ENCODE data around the gene STARD13. TPM values are rescaled to one million over a fixed set of nuclear protein-coding genes. Genes with fewer than 3 reads are reported as not detected.

The STARD13 gene
- total RNA-seq, 6 experiments from 2014 or later, result 7.0 to 16.1 (median 9.8) TPM

DNA sequence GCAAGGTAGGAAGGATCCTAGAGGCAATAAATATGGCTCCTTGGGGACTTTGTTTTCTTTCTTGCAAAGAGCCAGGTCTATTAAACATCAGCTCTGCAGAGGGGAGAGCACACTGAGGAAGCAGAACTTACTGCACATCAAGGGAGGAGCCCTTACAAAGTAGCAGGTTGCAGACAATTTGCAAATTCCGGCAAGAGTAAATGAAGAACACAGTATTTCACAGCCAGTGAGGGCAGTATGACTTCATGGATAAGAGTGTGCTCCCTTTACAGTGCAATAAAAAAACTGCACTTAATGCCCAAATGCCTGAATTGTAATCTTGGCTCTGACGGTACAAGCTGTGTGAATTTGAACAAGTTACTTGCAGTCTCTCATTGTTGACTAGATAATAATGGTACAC, 75.5 kb downstream of the STARD13 start:
- no peak for DNase-seq
- Histone ChIP-seq H3K36me3 (no peaks in the 10 kb centered on the region), H3K4me3 (no peak overlapping the region), H3K27me3 (no peaks in the 10 kb centered on the region), H3K27ac (no peak overlapping the region), H3K9me3 (no peaks in the 10 kb centered on the region), H3K4me1 (peaks cover 0 to 15% (median 3%) of the 10 kb centered on the region in 4 donors)
- no peak for TF ChIP-seq CTCF (IDR thresholded peaks at IDR 0.05)
- TF ChIP-seq POLR2A (IDR thresholded peaks at IDR 0.05), result no peak
- WGBS (ENCODE audit: insufficient coverage, low coverage, low lambda C conversion rate, missing lambda C conversion rate), result 94% methylated on average over 2 of the region's 2 CpGs
- no peak for ATAC-seq
- intact Hi-C loops (cut with DNase I), result no loop called here

DNA sequence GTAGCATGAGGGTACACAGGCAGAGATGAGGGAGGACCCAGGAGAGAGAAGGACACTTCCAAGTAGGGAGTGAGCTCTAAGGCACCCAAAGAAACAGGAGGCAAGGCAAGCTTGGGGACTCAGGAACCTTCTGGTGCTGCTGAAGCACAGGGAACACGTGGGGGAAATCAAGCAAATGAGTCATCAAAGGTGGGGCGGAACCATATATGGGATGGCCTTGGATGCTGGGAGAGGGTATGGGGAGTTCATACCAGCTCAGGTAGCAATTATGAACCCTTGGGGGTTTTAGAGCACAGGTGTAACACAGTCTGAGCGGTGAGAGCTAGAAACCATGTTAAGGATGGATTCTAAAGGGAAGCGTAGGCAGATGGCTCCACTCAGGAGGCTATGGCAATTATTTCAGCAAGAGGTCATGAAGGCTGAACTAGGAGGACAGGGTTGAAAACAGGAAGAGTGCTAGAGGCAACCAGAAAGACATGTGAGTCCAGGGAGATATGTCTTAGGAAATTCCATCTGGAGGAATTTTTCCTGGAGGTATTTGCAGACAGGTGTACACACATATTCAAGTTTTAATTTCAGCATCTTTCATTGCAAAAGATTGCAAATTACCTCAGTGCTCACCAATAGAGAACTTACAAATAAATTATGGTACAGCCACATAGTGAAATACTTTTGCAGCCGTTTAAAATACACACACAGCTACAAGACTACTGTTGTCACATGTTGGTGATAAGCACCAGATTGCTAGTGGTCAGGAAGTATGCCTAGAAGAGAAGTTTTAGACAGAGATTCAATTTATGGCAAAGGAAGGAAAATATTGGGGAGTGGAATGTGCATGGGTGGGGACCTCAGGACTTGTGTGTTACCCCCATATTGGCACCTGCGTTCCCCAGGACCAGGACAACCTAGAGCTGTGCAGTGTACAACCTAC, 77.0 kb downstream of the STARD13 start:
- H3K4me3 ChIP-seq, result no peak overlapping the region
- no peak for TF ChIP-seq POLR2A (IDR thresholded peaks at IDR 0.05)
- no peak for TF ChIP-seq CTCF (IDR thresholded peaks at IDR 0.05)
- H3K27ac ChIP-seq, result peak overlapping the region in 1 of 3 donors; percentile 48
- H3K27me3 ChIP-seq, result no peaks in the 10 kb centered on the region
- no peaks in the 10 kb centered on the region for H3K9me3 ChIP-seq
- 55% methylated on average over 3 of the region's 6 CpGs for WGBS (ENCODE audit: insufficient coverage, low coverage, low lambda C conversion rate, missing lambda C conversion rate)
- ATAC-seq (no peak), DNase-seq (no peak)
- no peaks in the 10 kb centered on the region for H3K36me3 ChIP-seq
- peaks cover 0 to 15% (median 3%) of the 10 kb centered on the region in 4 donors for H3K4me1 ChIP-seq
- intact Hi-C loops (cut with DNase I), result no loop called here

DNA sequence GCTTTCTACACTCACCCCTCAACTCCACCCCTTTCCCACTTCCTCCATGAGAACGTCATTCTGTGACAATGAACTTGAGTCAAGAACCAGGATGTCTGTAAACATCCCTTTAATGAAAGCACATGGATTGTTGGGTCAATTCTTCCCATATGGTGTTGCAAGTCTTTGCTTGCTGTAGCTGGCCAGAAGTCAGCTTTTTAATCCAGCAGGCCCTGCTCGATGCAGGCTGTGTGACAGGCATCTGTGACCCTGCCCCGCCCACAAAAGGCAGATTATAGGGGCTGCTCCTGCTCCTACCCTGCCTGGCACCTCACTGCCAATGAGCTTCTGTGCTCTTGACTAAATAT, 78.0 kb downstream of the STARD13 start:
- peaks cover 0 to 15% (median 3%) of the 10 kb centered on the region in 4 donors for H3K4me1 ChIP-seq
- no peak for TF ChIP-seq CTCF (IDR thresholded peaks at IDR 0.05)
- TF ChIP-seq POLR2A (IDR thresholded peaks at IDR 0.05), result no peak
- H3K36me3 ChIP-seq, result no peaks in the 10 kb centered on the region
- no peak overlapping the region for H3K4me3 ChIP-seq
- peak; percentile 69 to 80 (median 71) for ATAC-seq
- H3K27me3 ChIP-seq, result no peaks in the 10 kb centered on the region
- no peaks in the 10 kb centered on the region for H3K9me3 ChIP-seq
- 33% methylated on average over 3 of the region's 3 CpGs for WGBS (ENCODE audit: insufficient coverage, low coverage, low lambda C conversion rate, missing lambda C conversion rate)
- peak overlapping the region in 2 of 3 donors; percentile 24 to 48 for H3K27ac ChIP-seq
- intact Hi-C loops (cut with DNase I), result no loop called here
- DNase-seq, result peak in 1 of 3 donors; percentile 42

DNA sequence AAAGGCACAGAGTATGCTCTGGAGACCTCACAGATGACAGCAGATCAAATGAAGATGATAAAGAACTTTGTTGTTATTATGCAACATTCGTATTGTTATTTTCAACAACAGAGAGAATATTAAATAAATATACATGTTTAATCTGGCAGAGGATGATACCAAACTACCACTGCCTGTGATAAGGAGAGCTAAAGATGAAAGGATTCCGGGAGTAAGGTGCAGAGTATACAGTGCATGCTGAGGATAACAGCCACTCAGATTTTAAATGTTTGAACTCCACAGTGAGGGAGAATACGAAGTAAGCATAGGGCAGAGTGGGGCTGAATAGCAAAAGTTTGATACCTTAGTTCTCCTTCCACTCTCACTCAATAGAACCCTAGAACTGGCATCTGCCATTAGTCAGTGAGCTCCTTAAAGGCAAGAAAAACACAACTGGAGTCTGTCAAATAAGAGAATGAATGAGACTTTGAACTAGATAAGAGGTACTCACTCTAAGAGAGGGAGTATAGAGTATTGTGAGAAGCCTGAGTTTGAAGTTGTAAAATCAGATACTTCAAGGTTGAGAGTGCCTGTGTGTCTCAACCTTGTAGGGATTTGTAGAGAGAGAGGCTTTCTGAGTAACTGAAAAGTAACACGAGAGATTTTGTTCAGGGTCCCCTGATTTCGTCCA, 78.5 kb downstream of the STARD13 start:
- H3K4me3 ChIP-seq, result no peak overlapping the region
- WGBS (ENCODE audit: insufficient coverage, low coverage, low lambda C conversion rate, missing lambda C conversion rate), result 37% methylated on average over 5 of the region's 5 CpGs
- H3K27ac ChIP-seq, result peak overlapping the region; percentile 24 to 48 (median 28)
- H3K27me3 ChIP-seq, result no peaks in the 10 kb centered on the region
- no peaks in the 10 kb centered on the region for H3K36me3 ChIP-seq
- TF ChIP-seq CTCF (IDR thresholded peaks at IDR 0.05), result no peak
- no peak for TF ChIP-seq POLR2A (IDR thresholded peaks at IDR 0.05)
- intact Hi-C loops (cut with DNase I), result no loop called here
- ATAC-seq, result peak in 2 of 4 donors; percentile 7 to 28
- H3K4me1 ChIP-seq, result peaks cover 0 to 15% (median 3%) of the 10 kb centered on the region in 4 donors
- DNase-seq, result no peak
- no peaks in the 10 kb centered on the region for H3K9me3 ChIP-seq

All from right lobe of liver (tissue), 6 donors.